Mesenchymal stem cell (in vitro differentiated cells and primary cell): ENCODE data around the gene ZNF451.
"Not testable (repeated sequence)": the region's sequence is repeated elsewhere in the genome, so short reads cannot be mapped to it uniquely, and the experiment has no call there.

Experiments
- DNase-seq: peaks from one replicate; pipeline ENCODE4 v3.0.0-alpha.2; 2013
- H2AFZ ChIP-seq: one replicate; pipeline ENCODE4 v1.6.1; 2013; ENCODE audit warnings: low read depth, mild to moderate bottlenecking, control low read depth, inconsistent platforms, low read length, moderate library complexity
- H2AK5ac ChIP-seq: 2 replicates; pipeline ENCODE4 v1.6.1; 2013; ENCODE audit warnings: low read length, moderate library complexity, mild to moderate bottlenecking, inconsistent platforms; ENCODE audit not compliant: severe bottlenecking
- H2BK120ac ChIP-seq: one replicate; pipeline ENCODE4 v1.6.1; 2013; ENCODE audit warnings: low read depth, mild to moderate bottlenecking, inconsistent platforms, low read length, moderate library complexity
- H2BK12ac ChIP-seq, 2 experiments: one replicate each; pipeline ENCODE4 v1.6.1; 2013; ENCODE audit warnings: inconsistent platforms in 2 of 2, low read length in 2 of 2, mild to moderate bottlenecking in 2 of 2, moderate library complexity in 2 of 2, control low read depth in 1 of 2
- H2BK15ac ChIP-seq: one replicate; pipeline ENCODE4 v1.6.1; 2013; ENCODE audit warnings: mild to moderate bottlenecking, low read depth, inconsistent platforms; ENCODE audit not compliant: poor library complexity, severe bottlenecking
- H2BK5ac ChIP-seq: 2 replicates; pipeline ENCODE4 v1.6.1; 2013; ENCODE audit warnings: low read depth, mild to moderate bottlenecking, low read length, control low read depth, inconsistent platforms; ENCODE audit not compliant: poor library complexity, severe bottlenecking
- H3K14ac ChIP-seq, 2 experiments: one replicate each; pipeline ENCODE4 v1.6.1; 2013; ENCODE audit warnings: inconsistent platforms in 2 of 2, low read length in 2 of 2, control low read depth in 1 of 2, mild to moderate bottlenecking in 1 of 2, moderate library complexity in 1 of 2
- H3K18ac ChIP-seq, 2 experiments: one replicate each; pipeline ENCODE4 v1.6.1; 2013; ENCODE audit warnings: inconsistent platforms in 2 of 2, low read length in 2 of 2, control low read depth in 1 of 2, low read depth in 1 of 2, mild to moderate bottlenecking in 1 of 2
- H3K23ac ChIP-seq, 2 experiments: one replicate each; pipeline ENCODE4 v1.6.1; 2013; ENCODE audit warnings: inconsistent platforms in 2 of 2, low read length in 2 of 2, mild to moderate bottlenecking in 2 of 2, moderate library complexity in 2 of 2, control low read depth in 1 of 2
- H3K27ac ChIP-seq: 2 replicates; pipeline ENCODE4 v1.5.1; 2013; ENCODE audit warnings: mild to moderate bottlenecking, moderate library complexity, low read length, control low read depth, inconsistent platforms; ENCODE audit not compliant: poor library complexity, severe bottlenecking
- H3K27me3 ChIP-seq, 2 experiments: 2 replicates each; pipeline versions ENCODE4 v1.6.1 to v1.7.0; 2013; ENCODE audit warnings: low read length in 2 of 2, mild to moderate bottlenecking in 2 of 2, moderate library complexity in 2 of 2, control low read depth in 1 of 2, inconsistent platforms in 1 of 2; ENCODE audit not compliant: control insufficient read depth in 1 of 2, insufficient read depth in 1 of 2
- H3K36me3 ChIP-seq, 2 experiments: 2 replicates each; pipeline versions ENCODE4 v1.6.1 to v1.7.0; 2013; ENCODE audit warnings: low read length in 2 of 2, control low read depth in 1 of 2, inconsistent platforms in 1 of 2, low read depth in 1 of 2, mild to moderate bottlenecking in 1 of 2; ENCODE audit not compliant: insufficient read depth in 2 of 2, control insufficient read depth in 1 of 2
- H3K4ac ChIP-seq, 2 experiments: one replicate each; pipeline ENCODE4 v1.6.1; 2013; ENCODE audit warnings: inconsistent platforms in 2 of 2, low read length in 2 of 2, mild to moderate bottlenecking in 2 of 2, moderate library complexity in 2 of 2, control low read depth in 1 of 2, low read depth in 1 of 2
- H3K4me1 ChIP-seq: 2 replicates; pipeline ENCODE4 v1.6.1; 2013; ENCODE audit warnings: low read depth, low read length, control low read depth; ENCODE audit not compliant: control insufficient read depth, insufficient read depth
- H3K4me2 ChIP-seq: 2 replicates; pipeline ENCODE4 v1.6.1; 2013; ENCODE audit warnings: low read length, mild to moderate bottlenecking, inconsistent platforms; ENCODE audit not compliant: poor library complexity, severe bottlenecking
- H3K4me3 ChIP-seq, 2 experiments: 2 replicates each; pipeline versions ENCODE4 v1.5.1 to v1.7.0; 2013; ENCODE audit warnings: low read length in 2 of 2, mild to moderate bottlenecking in 2 of 2, control low read depth in 1 of 2, low read depth in 1 of 2; ENCODE audit not compliant: insufficient read depth in 1 of 2
- H3K79me1 ChIP-seq: replicated peaks from 2 replicates; pipeline ENCODE4 v1.6.1; 2013; ENCODE audit warnings: mild to moderate bottlenecking, control low read depth, low read length, inconsistent platforms; ENCODE audit not compliant: poor library complexity, severe bottlenecking
- H3K9ac ChIP-seq: 2 replicates; pipeline ENCODE4 v1.7.0; 2013; ENCODE audit warnings: mild to moderate bottlenecking, low read length, moderate library complexity
- H3K9me3 ChIP-seq: 2 replicates; pipeline ENCODE4 v1.7.0; 2013; ENCODE audit warnings: mild to moderate bottlenecking, low read length; ENCODE audit not compliant: control insufficient read depth
- H4K8ac ChIP-seq: one replicate; pipeline ENCODE4 v1.6.1; 2013; ENCODE audit warnings: inconsistent platforms, mild to moderate bottlenecking, low read length, moderate library complexity
- H4K91ac ChIP-seq: one replicate; pipeline ENCODE4 v1.6.1; 2013; ENCODE audit warnings: mild to moderate bottlenecking, low read length, inconsistent platforms
- WGBS: methylation state at CpG from one replicate; pipeline ENCODE4 v1.1.7; 2013; ENCODE audit warnings: mixed read lengths; 5-methylcytosine and 5-hydroxymethylcytosine counted together

Gene ZNF451

DNA sequence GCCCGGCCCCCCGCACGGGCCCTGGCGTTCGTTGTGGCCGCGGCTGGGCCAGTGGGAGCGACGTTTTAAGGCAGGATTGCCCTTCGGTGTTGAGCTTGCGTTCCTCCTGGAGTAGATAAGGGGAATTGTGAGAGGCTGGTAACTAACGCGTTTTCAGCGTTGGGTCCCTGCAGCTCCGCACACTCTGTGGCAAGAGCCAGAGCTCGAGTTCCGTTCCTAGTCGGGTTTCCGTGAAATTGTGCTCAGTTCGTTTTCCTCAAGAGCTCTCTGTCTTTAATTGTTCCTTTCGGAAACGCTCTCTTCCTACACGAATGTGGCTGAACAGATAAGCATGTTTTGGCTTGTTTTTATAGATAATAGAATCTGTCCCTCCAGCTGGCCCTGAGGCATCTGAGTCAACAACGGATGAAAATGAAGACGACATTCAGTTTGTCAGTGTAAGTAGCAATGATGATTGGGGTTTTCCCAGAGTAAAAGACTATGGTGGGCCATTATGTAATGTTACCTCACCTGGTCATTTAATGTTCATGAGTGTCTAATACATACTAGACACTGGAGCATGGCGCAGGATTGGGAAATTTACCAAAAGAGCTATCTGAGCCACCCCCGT is 575 bp downstream of the ZNF451 start:
- H3K14ac ChIP-seq, H4K91ac ChIP-seq, H3K9me3 ChIP-seq, H2BK15ac ChIP-seq, H3K23ac ChIP-seq, H3K27ac ChIP-seq, H3K79me1 ChIP-seq, H2BK120ac ChIP-seq, H3K18ac ChIP-seq, H2BK12ac ChIP-seq, H3K4me1 ChIP-seq, H3K4me2 ChIP-seq, H4K8ac ChIP-seq, H3K4ac ChIP-seq, H2AFZ ChIP-seq, H3K9ac ChIP-seq, H2AK5ac ChIP-seq, DNase-seq, H3K27me3 ChIP-seq, H2BK5ac ChIP-seq, H3K4me3 ChIP-seq: not testable (repeated sequence)
- WGBS, result no CpG with 5 or more reads among the region's 27 CpGs
- H3K36me3 ChIP-seq, result peaks cover 0 to 25% of the 10 kb centered on the region in 2 experiments

DNA sequence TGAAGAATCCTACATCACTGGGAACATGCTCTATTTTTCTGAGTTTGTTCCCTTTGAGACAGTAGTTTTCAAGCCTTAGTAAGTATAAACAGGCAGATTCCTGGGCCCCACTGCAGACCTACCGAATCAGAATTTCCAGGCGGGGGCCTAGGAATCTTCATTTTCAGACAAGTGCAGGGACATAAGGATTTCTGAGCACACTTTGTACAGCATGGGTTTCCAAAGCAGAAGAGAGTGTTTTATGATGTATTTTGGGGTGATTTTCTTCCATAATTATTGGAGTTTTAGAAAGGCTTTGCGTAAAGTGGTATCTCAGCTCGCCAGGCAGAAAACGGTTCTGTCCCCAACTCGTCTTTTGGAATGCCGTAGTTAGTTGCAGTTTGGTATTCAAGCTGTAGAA is 1.4 kb downstream of the ZNF451 start:
- not testable (repeated sequence) for H3K14ac ChIP-seq

DNA sequence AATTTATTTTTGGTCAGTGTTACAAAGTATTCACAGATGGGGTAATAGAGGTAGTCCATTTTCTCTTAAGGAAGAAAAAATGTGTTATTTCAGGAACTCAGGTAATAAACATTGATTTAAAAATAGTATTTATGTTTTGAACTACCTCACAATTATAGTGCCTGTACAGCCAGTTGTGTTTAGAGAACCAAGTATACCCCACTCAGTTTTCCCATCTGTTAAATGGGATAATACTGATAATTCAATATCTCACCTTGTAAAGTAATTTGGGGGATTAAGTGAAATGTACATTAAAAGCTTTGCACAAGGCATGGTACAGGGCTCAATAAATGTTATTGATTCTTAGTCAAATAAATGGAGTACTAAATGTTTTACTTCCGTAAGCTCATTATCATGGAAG is 4.7 kb downstream of the ZNF451 start:
- Histone ChIP-seq H2BK5ac (no peak overlapping the region), H2BK120ac (no peak overlapping the region), H3K23ac (no peak overlapping the region), H2AFZ (no peak overlapping the region), H3K27ac (no peak overlapping the region), H3K36me3 (peaks cover 0 to 54% of the 10 kb centered on the region in 2 experiments), H3K9ac (peak overlapping the region; percentile 3), H4K8ac (no peak overlapping the region), H3K18ac (no peak overlapping the region), H2BK12ac (no peak overlapping the region), H3K4me2 (no peak overlapping the region), H3K79me1 (peaks cover 1% of the 10 kb centered on the region), H3K27me3 (no peaks in the 10 kb centered on the region), H3K14ac (no peak overlapping the region), H3K4ac (no peak overlapping the region), H3K4me3 (no peak overlapping the region), H3K9me3 (no peaks in the 10 kb centered on the region), H2BK15ac (no peak overlapping the region), H2AK5ac (no peak overlapping the region), H4K91ac (no peak overlapping the region), H3K4me1 (peaks cover 1% of the 10 kb centered on the region)
- no CpG with 5 or more reads among the region's 1 CpG for WGBS
- no peak for DNase-seq

More for the DNA sequence above, 1.4 kb downstream of the ZNF451 start:
- not testable (repeated sequence) for H3K18ac ChIP-seq, H2AK5ac ChIP-seq, H2BK12ac ChIP-seq, H4K8ac ChIP-seq, H2BK120ac ChIP-seq, H3K23ac ChIP-seq, H4K91ac ChIP-seq, H3K27me3 ChIP-seq, H3K9me3 ChIP-seq, H2BK15ac ChIP-seq, H2AFZ ChIP-seq, H2BK5ac ChIP-seq, H3K79me1 ChIP-seq, H3K4ac ChIP-seq, H3K27ac ChIP-seq, H3K4me1 ChIP-seq, DNase-seq
- H3K36me3 ChIP-seq, result peaks cover 0 to 30% of the 10 kb centered on the region in 2 experiments
- H3K4me3 ChIP-seq, result peak overlapping the region in 1 of 2 experiments; percentile 74
- H3K9ac ChIP-seq, result peak overlapping the region; percentile 65
- H3K4me2 ChIP-seq, result peak overlapping the region; percentile 22
- 75% methylated on average over 6 of the region's 7 CpGs for WGBS

DNA sequence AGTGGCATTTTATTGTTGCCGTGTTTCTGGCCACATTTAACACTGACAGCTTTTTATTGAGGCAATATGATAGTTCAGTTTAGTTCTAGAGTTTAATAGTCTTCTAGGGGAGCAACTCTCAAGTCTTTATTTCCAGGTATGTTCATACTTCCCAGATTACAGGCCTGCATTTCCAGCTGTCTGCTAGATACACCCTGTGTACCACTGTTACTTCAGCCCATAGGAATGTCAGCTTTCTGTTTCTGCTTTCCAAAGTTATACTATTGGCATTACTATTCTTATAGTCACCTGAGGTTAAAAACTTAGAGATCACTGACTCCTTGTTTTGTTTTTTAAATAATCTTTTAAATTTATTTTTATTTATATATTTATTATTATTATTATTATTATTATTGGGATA is 7.6 kb downstream of the ZNF451 start:
- no peak overlapping the region for H2BK5ac ChIP-seq
- H3K36me3 ChIP-seq, result peaks cover 8 to 70% of the 10 kb centered on the region in 2 experiments
- no peaks in the 10 kb centered on the region for H3K27me3 ChIP-seq

More for the DNA sequence above, 7.6 kb downstream of the ZNF451 start:
- H3K18ac ChIP-seq, result no peak overlapping the region
- H4K8ac ChIP-seq, result no peak overlapping the region
- H2AFZ ChIP-seq, result no peak overlapping the region
- H3K23ac ChIP-seq, result no peak overlapping the region
- H3K4me3 ChIP-seq, result no peak overlapping the region
- no peak overlapping the region for H3K14ac ChIP-seq
- peak overlapping the region; percentile 5 for H3K9ac ChIP-seq
- H3K4ac ChIP-seq, result no peak overlapping the region
- peak overlapping the region; percentile 73 for H3K27ac ChIP-seq
- H2BK12ac ChIP-seq, result no peak overlapping the region
- H3K9me3 ChIP-seq, result no peaks in the 10 kb centered on the region
- H4K91ac ChIP-seq, result no peak overlapping the region
- H3K4me2 ChIP-seq, result no peak overlapping the region
- H3K79me1 ChIP-seq, result peaks cover 10% of the 10 kb centered on the region
- H2BK15ac ChIP-seq, result no peak overlapping the region
- H2BK120ac ChIP-seq, result no peak overlapping the region
- 100% methylated on average over 1 of the region's 1 CpG for WGBS
- DNase-seq, result peak; percentile 11
- H2AK5ac ChIP-seq, result no peak overlapping the region
- H3K4me1 ChIP-seq, result peaks cover 1% of the 10 kb centered on the region
